ENCODE measurements around the gene LAPTM5.

Gene LAPTM5

DNA sequence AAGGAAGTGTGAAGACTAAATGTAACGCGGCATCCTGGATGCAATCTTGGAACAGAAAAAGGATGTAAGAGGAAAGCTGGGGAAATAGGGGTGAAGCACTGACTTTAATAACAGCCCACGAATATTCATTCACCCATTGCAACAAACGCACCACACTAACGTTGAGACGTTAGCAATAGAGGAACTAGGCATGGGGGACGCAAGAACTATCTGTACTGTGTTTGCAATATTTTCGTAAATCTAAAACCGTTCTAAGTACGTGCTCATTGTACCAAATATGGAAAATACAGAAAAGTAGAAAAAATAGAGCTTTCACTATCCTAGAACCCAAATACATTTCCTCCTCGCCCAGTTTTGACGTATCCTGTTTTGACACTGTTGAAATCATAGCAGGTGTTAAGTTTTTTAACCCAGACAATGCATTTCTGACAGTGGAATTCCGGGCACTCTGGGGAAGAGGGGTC is 3.9 kb downstream of the LAPTM5 start:
- no peak for TF ChIP-seq FOXP2 (optimal IDR thresholded peaks at IDR 0.05; ENCODE audit: borderline replicate concordance, extremely low read depth, extremely low read length, insufficient read depth)
- no peak for TF ChIP-seq TAF1 (IDR thresholded peaks at IDR 0.05; ENCODE audit: borderline replicate concordance, insufficient read depth, low read length)
- TF ChIP-seq POLR2AphosphoS5 (IDR thresholded peaks at IDR 0.05; ENCODE audit: low read depth, low read length) = no peak
- no peak for TF ChIP-seq SIN3A (IDR thresholded peaks at IDR 0.05; ENCODE audit: borderline replicate concordance, insufficient read depth, low read length)
- TF ChIP-seq, protein P1, sequence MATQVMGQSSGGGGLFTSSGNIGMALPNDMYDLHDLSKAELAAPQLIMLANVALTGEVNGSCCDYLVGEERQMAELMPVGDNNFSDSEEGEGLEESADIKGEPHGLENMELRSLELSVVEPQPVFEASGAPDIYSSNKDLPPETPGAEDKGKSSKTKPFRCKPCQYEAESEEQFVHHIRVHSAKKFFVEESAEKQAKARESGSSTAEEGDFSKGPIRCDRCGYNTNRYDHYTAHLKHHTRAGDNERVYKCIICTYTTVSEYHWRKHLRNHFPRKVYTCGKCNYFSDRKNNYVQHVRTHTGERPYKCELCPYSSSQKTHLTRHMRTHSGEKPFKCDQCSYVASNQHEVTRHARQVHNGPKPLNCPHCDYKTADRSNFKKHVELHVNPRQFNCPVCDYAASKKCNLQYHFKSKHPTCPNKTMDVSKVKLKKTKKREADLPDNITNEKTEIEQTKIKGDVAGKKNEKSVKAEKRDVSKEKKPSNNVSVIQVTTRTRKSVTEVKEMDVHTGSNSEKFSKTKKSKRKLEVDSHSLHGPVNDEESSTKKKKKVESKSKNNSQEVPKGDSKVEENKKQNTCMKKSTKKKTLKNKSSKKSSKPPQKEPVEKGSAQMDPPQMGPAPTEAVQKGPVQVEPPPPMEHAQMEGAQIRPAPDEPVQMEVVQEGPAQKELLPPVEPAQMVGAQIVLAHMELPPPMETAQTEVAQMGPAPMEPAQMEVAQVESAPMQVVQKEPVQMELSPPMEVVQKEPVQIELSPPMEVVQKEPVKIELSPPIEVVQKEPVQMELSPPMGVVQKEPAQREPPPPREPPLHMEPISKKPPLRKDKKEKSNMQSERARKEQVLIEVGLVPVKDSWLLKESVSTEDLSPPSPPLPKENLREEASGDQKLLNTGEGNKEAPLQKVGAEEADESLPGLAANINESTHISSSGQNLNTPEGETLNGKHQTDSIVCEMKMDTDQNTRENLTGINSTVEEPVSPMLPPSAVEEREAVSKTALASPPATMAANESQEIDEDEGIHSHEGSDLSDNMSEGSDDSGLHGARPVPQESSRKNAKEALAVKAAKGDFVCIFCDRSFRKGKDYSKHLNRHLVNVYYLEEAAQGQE (IDR thresholded peaks at IDR 0.05; ENCODE audit: insufficient read depth in 1 of 2, low read depth in 2 of 2, low read length in 2 of 2) = no peak

DNA sequence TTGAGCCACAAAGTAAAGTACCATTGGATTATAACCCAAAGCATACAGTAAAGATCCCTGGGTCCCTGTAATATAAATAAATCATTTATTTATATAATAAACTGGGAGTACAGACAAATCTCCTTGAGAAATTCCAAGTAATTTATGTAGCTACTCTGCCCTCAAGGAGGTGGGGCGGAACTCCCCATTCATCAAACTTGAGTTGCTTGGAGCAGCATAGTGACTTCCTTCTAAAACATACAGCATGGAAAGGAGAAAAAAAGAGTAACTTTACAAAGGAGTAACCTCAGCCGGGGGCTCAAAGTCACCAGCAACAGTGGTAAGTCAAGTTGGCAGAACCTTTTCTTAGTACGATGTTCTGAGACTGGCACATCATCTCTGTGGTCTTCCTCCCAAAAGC is 4.5 kb downstream of the LAPTM5 start:
- no peak for TF ChIP-seq SIN3A (IDR thresholded peaks at IDR 0.05; ENCODE audit: borderline replicate concordance, insufficient read depth, low read length)
- TF ChIP-seq, protein P1 (IDR thresholded peaks at IDR 0.05; ENCODE audit: insufficient read depth in 1 of 2, low read depth in 2 of 2, low read length in 2 of 2) = no peak
- TF ChIP-seq FOXP2 (optimal IDR thresholded peaks at IDR 0.05; ENCODE audit: borderline replicate concordance, extremely low read depth, extremely low read length, insufficient read depth) = no peak
- TF ChIP-seq TAF1 (IDR thresholded peaks at IDR 0.05; ENCODE audit: borderline replicate concordance, insufficient read depth, low read length) = no peak
- TF ChIP-seq POLR2AphosphoS5 (IDR thresholded peaks at IDR 0.05; ENCODE audit: low read depth, low read length) = no peak

DNA sequence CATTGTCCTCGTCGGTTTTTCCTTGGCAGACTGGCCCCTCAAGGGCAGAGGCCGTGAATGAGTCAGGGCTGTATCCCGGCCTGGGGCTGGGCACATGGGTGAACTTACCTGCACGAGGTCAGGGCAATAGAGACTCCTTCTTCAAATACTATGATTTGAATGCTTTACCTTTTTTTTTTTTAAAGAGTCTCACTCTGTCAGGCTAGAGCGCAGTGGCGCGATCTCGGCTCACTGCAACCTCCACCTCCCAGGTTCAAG is 5.0 kb downstream of the LAPTM5 start:
- TF ChIP-seq FOXP2 (optimal IDR thresholded peaks at IDR 0.05; ENCODE audit: borderline replicate concordance, extremely low read depth, extremely low read length, insufficient read depth) (no peak), TAF1 (IDR thresholded peaks at IDR 0.05; ENCODE audit: borderline replicate concordance, insufficient read depth, low read length) (no peak), POLR2AphosphoS5 (IDR thresholded peaks at IDR 0.05; ENCODE audit: low read depth, low read length) (no peak), SIN3A (IDR thresholded peaks at IDR 0.05; ENCODE audit: borderline replicate concordance, insufficient read depth, low read length) (no peak)
- TF ChIP-seq, protein P1 (IDR thresholded peaks at IDR 0.05; ENCODE audit: insufficient read depth in 1 of 2, low read depth in 2 of 2, low read length in 2 of 2) = no peak

DNA sequence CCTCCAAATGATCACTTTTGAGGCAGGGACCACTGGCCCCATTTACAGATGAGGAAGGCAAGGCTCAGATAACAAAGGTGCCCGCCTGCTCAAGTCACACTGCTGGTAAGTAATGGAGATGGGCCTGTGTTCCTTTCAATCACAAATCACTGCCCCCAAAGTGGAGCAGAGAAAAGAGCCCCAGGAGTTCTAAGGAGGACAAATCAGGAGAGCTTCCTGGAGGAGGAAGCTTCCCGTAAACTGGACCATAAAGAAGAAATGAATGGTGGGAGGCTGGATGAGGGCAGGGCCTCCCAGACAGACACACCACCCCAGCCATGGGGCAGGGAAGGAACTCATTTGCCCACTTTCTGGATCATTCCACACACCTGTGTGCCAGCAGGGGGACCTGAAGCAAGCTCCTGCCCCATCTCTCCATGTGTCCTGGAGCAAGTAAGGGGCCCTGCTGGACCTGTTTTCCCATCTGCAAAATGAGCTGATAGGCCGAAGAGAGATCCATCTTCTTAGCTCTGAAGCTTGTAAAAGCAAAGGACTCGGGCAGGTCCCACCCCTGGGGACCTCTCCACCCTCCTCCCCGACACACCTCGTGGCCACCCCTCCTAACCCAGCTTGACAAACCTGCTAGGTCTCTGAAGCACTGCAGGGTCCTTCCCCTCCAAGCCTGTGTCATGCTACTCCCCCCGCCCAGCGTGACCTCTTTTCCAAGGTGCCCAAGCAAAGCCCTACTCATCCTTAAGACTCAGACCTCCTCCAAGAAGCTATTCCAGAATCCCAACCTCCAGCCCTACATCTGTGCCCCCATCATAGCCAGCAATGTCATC is 5.5 kb downstream of the LAPTM5 start:
- TF ChIP-seq FOXP2 (optimal IDR thresholded peaks at IDR 0.05; ENCODE audit: borderline replicate concordance, extremely low read depth, extremely low read length, insufficient read depth) = no peak
- TF ChIP-seq POLR2AphosphoS5 (IDR thresholded peaks at IDR 0.05; ENCODE audit: low read depth, low read length) = no peak
- no peak for TF ChIP-seq SIN3A (IDR thresholded peaks at IDR 0.05; ENCODE audit: borderline replicate concordance, insufficient read depth, low read length)
- no peak for TF ChIP-seq TAF1 (IDR thresholded peaks at IDR 0.05; ENCODE audit: borderline replicate concordance, insufficient read depth, low read length)
- TF ChIP-seq, protein P1 (IDR thresholded peaks at IDR 0.05; ENCODE audit: insufficient read depth in 1 of 2, low read depth in 2 of 2, low read length in 2 of 2) = no peak
